Occipital lobe (tissue), 2 donors: ENCODE results near the gene RNH1. TPM values are rescaled to one million over a fixed set of nuclear protein-coding genes. Genes with fewer than 3 reads are reported as not detected.
"Not testable (repeated sequence)": the region's sequence is repeated elsewhere in the genome, so short reads cannot be mapped to it uniquely, and the experiment has no call there.

Experiments used
- DNase-seq: peaks from one replicate; lab custom pipeline; 2025; lab: John Stamatoyannopoulos, UW
- total RNA-seq: library from RNA; depleted of rRNA; stranded (reverse); fragments of >200 nt; gene quantifications from one replicate; pipeline ENCODE4 v1.2.3, GENCODE V29; 2014

RNH1 gene
- total RNA-seq, 1 donor from 2014 or later: 42.1 TPM

GRCh38 chr11:520428-521176, 13.6 kb upstream of the RNH1 start:
- DNase-seq: no peak

- peak; percentile 83 for DNase-seq
Measured at GRCh38 chr11:518463-519202, 11.6 kb upstream of the RNH1 start.

- DNase-seq: not testable (repeated sequence)
Measured at GRCh38 chr11:516918-517685, 10.1 kb upstream of the RNH1 start.

GRCh38 chr11:516400-516799, 9.4 kb upstream of the RNH1 start:
- DNase-seq: no peak

GRCh38 chr11:515131-515530, 8.1 kb upstream of the RNH1 start:
- no peak for DNase-seq

- DNase-seq: no peak
Measured at GRCh38 chr11:514606-515005, 7.6 kb upstream of the RNH1 start.

GRCh38 chr11:512761-513595, 5.9 kb upstream of the RNH1 start:
- no peak for DNase-seq

- DNase-seq: no peak
Measured at GRCh38 chr11:508956-509355, 1.9 kb upstream of the RNH1 start.

- no peak for DNase-seq
Measured at GRCh38 chr11:507727-508515, 879 bp upstream of the RNH1 start.

GRCh38 chr11:506238-506994, 626 bp downstream of the RNH1 start:
- DNase-seq: peak; percentile 96

- no peak for DNase-seq
Measured at GRCh38 chr11:504994-505344, 2.1 kb downstream of the RNH1 start.

- DNase-seq: no peak
Measured at GRCh38 chr11:504053-504993, 2.7 kb downstream of the RNH1 start.

GRCh38 chr11:503179-503981, 3.7 kb downstream of the RNH1 start:
- DNase-seq: peak; percentile 68

- DNase-seq: no peak
Measured at GRCh38 chr11:502288-503178, 4.5 kb downstream of the RNH1 start.

GRCh38 chr11:501683-502287, 5.3 kb downstream of the RNH1 start:
- no peak for DNase-seq

- no peak for DNase-seq
Measured at GRCh38 chr11:501001-501682, 5.9 kb downstream of the RNH1 start.
